IMR-90 (cell line): Measurements from ENCODE around the gene IFIT1. TPM values are rescaled to one million over a fixed set of nuclear protein-coding genes. Genes with fewer than 3 reads are reported as not detected.

Experiments used
- ATAC-seq: fragments of 200-7000 bp; cut with Tn5 transposase; 2 replicates; pipeline ENCODE4 v1.9.1; 2020; ENCODE audit warnings: low read depth, mild to moderate bottlenecking, moderate library complexity
- BruUV-seq: library from RNA; stranded (reverse); fragments of 400-500 nt; replicated peaks from 2 replicates; lab custom pipeline; 2021; lab: Mats Ljungman, UMichigan
- CTCF ChIA-PET: fragments of 300-600 bp; formaldehyde crosslinking; extraction: SDS; loops from one replicate; lab custom pipeline; 2021; ENCODE audit warnings: antibody characterized with exemption; lab: Yijun Ruan, JAX
- POLR2A ChIA-PET: fragments of 300-600 bp; sonication (Branson Sonifier 250); formaldehyde crosslinking; loops from one replicate; lab custom pipeline; 2022; ENCODE audit warnings: antibody characterized with exemption; ENCODE audit not compliant: unreplicated experiment; lab: Charles Lee
- DNase-seq: peaks from one replicate; pipeline ENCODE4 v3.0.0; 2013
- H2AFZ ChIP-seq: replicated peaks from 2 replicates; pipeline ENCODE3; 2013; ENCODE audit warnings: low read length, mild to moderate bottlenecking; ENCODE audit not compliant: poor library complexity
- H2AK5ac ChIP-seq: 2 replicates; pipeline ENCODE4 v1.6.1; 2013; ENCODE audit warnings: low read depth, low read length, inconsistent platforms
- H2AK9ac ChIP-seq: replicated peaks from 2 replicates; pipeline ENCODE3; 2013; ENCODE audit warnings: mild to moderate bottlenecking, low read depth, low read length, moderate library complexity; ENCODE audit not compliant: poor library complexity
- H2BK120ac ChIP-seq: 2 replicates; pipeline ENCODE4 v1.6.1; 2013; ENCODE audit warnings: low read depth, low read length, inconsistent platforms
- H2BK15ac ChIP-seq: 3 replicates; pipeline ENCODE4 v1.6.1; 2013; ENCODE audit warnings: low read depth, low read length, inconsistent platforms
- H2BK20ac ChIP-seq: 2 replicates; pipeline ENCODE4 v1.6.1; 2013; ENCODE audit warnings: low read depth, mild to moderate bottlenecking, inconsistent platforms, low read length, moderate library complexity
- H2BK5ac ChIP-seq: 2 replicates; pipeline ENCODE4 v1.6.1; 2013; ENCODE audit warnings: mild to moderate bottlenecking, low read depth, low read length, inconsistent platforms; ENCODE audit not compliant: poor library complexity, severe bottlenecking
- H3K14ac ChIP-seq: replicated peaks from 2 replicates; pipeline ENCODE4 v1.6.1; 2013; ENCODE audit warnings: low read depth, low read length, inconsistent platforms
- H3K18ac ChIP-seq: 2 replicates; pipeline ENCODE4 v1.6.1; 2013; ENCODE audit warnings: low read depth, low read length, control low read depth
- H3K23ac ChIP-seq: 2 replicates; pipeline ENCODE4 v1.6.1; 2013; ENCODE audit warnings: low read depth, low read length, inconsistent platforms
- H3K27ac ChIP-seq: 2 replicates; pipeline ENCODE4 v1.5.1; 2013; ENCODE audit warnings: mild to moderate bottlenecking, control low read depth, low read length; ENCODE audit not compliant: insufficient read depth
- H3K27me3 ChIP-seq: 2 replicates; pipeline ENCODE4 v1.6.1; 2013; ENCODE audit warnings: low read length; ENCODE audit not compliant: control insufficient read depth, insufficient read depth
- H3K36me3 ChIP-seq: 2 replicates; pipeline ENCODE4 v1.6.1; 2013; ENCODE audit warnings: low read length, mixed read lengths; ENCODE audit not compliant: control insufficient read depth, insufficient read depth
- H3K4ac ChIP-seq: 2 replicates; pipeline ENCODE4 v1.6.1; 2013; ENCODE audit warnings: low read depth, low read length, inconsistent platforms
- H3K4me1 ChIP-seq: 2 replicates; pipeline ENCODE4 v1.6.1; 2013; ENCODE audit warnings: low read length, mixed read lengths; ENCODE audit not compliant: control insufficient read depth, insufficient read depth
- H3K4me2 ChIP-seq: 2 replicates; pipeline ENCODE4 v1.6.1; 2013; ENCODE audit warnings: low read depth, mild to moderate bottlenecking, control low read depth, low read length, moderate library complexity
- H3K4me3 ChIP-seq: 2 replicates; pipeline ENCODE4 v1.5.1; 2013; ENCODE audit warnings: low read depth, mild to moderate bottlenecking, control low read depth, low read length, moderate library complexity; ENCODE audit not compliant: insufficient read depth
- H3K56ac ChIP-seq: 2 replicates; pipeline ENCODE4 v1.6.1; 2013; ENCODE audit warnings: low read length, inconsistent platforms; ENCODE audit not compliant: insufficient read depth; ENCODE audit errors: extremely low read depth
- H3K79me1 ChIP-seq, 2 experiments: 2 replicates each; pipeline ENCODE4 v1.6.1; 2013; ENCODE audit warnings: low read length in 2 of 2, inconsistent platforms in 1 of 2, low read depth in 1 of 2
- H3K9ac ChIP-seq: 2 replicates; pipeline ENCODE4 v1.6.1; 2013; ENCODE audit warnings: low read depth, low read length, control low read depth
- H3K9me1 ChIP-seq: 2 replicates; pipeline ENCODE4 v1.6.1; 2013; ENCODE audit warnings: low read length, inconsistent platforms; ENCODE audit not compliant: insufficient read depth
- H3K9me3 ChIP-seq: 2 replicates; pipeline ENCODE4 v1.6.1; 2013; ENCODE audit warnings: low read length; ENCODE audit not compliant: control insufficient read depth, insufficient read depth
- H4K20me1 ChIP-seq: 2 replicates; pipeline ENCODE4 v1.6.1; 2013; ENCODE audit warnings: low read length, inconsistent platforms; ENCODE audit not compliant: insufficient read depth
- H4K5ac ChIP-seq: 2 replicates; pipeline ENCODE4 v1.6.1; 2013; ENCODE audit warnings: mild to moderate bottlenecking, low read depth, low read length, control low read depth
- H4K8ac ChIP-seq, 2 experiments: 2 replicates each; pipeline ENCODE4 v1.6.1; 2013; ENCODE audit warnings: low read depth in 2 of 2, low read length in 2 of 2, control low read depth in 1 of 2, inconsistent platforms in 1 of 2
- H4K91ac ChIP-seq: 2 replicates; pipeline ENCODE4 v1.6.1; 2013; ENCODE audit warnings: low read depth, low read length, inconsistent platforms; ENCODE audit not compliant: insufficient read depth
- BHLHE40 ChIP-seq: fragments of 150-350 bp; IDR thresholded peaks from 2 replicates; pipeline ENCODE4 v1.6.1; 2016; ENCODE audit warnings: mild to moderate bottlenecking, low read depth, low read length
- CTCF ChIP-seq: conservative IDR thresholded peaks from 2 replicates; pipeline ENCODE4 v1.5.1; 2012; ENCODE audit warnings: mild to moderate bottlenecking, low read depth, low read length, improper control_type of control experiment
- ELK1 ChIP-seq: fragments of 150-350 bp; IDR thresholded peaks from 2 replicates; pipeline ENCODE4 v1.6.1; 2016; ENCODE audit warnings: low read depth, mild to moderate bottlenecking, low read length, moderate library complexity, borderline replicate concordance
- FOS ChIP-seq: fragments of 150-350 bp; IDR thresholded peaks from 2 replicates; pipeline ENCODE4 v1.6.1; 2016; ENCODE audit warnings: low read depth, low read length
- MAFK ChIP-seq: IDR thresholded peaks from 2 replicates; pipeline ENCODE4 v1.6.1; 2012; ENCODE audit warnings: low read depth, low read length, improper control_type of control experiment
- NFE2L2 ChIP-seq: fragments of 150-350 bp; IDR thresholded peaks from 2 replicates; pipeline ENCODE4 v1.6.1; 2016; ENCODE audit warnings: low read depth, mild to moderate bottlenecking, low read length
- POLR2A ChIP-seq: IDR thresholded peaks from 2 replicates; pipeline ENCODE4 v1.6.1; 2012; ENCODE audit warnings: mild to moderate bottlenecking, low read depth, low read length
- RAD21 ChIP-seq: IDR thresholded peaks from 2 replicates; pipeline ENCODE4 v1.6.1; 2012; ENCODE audit warnings: low read length, improper control_type of control experiment
- RCOR1 ChIP-seq: IDR thresholded peaks from 2 replicates; pipeline ENCODE4 v1.6.1; 2012; ENCODE audit warnings: mild to moderate bottlenecking, low read length, improper control_type of control experiment; ENCODE audit not compliant: insufficient replicate concordance
- SMC3 ChIP-seq: fragments of 150-350 bp; IDR thresholded peaks from 2 replicates; pipeline ENCODE4 v1.6.1; 2016; ENCODE audit warnings: low read depth, mild to moderate bottlenecking, antibody characterized with exemption, low read length, moderate library complexity
- USF2 ChIP-seq: fragments of 150-350 bp; IDR thresholded peaks from 2 replicates; pipeline ENCODE4 v1.6.1; 2017; ENCODE audit warnings: mild to moderate bottlenecking, antibody characterized with exemption, low read length, low read depth
- WGBS, 2 experiments: methylation state at CpG; one replicate each; pipeline versions ENCODE4 v1.1.5 to v1.1.7; 2013; ENCODE audit warnings: missing lambda C conversion rate in 2 of 2; ENCODE audit not compliant: insufficient read length in 1 of 2; ENCODE audit errors: extremely low coverage in 2 of 2; 5-methylcytosine and 5-hydroxymethylcytosine counted together
- dilution Hi-C: fragments of 300-500 bp; cut with HindIII; formaldehyde crosslinking; loops from one replicate; pipeline ENCODE4 v1.14.3; 2018; ENCODE audit warnings: low sequenced_read_pairs; ENCODE audit not compliant: unreplicated experiment
- in situ Hi-C: fragments of 300-500 bp; cut with MboI; formaldehyde crosslinking; loops from 3 replicates; pipeline ENCODE4 v1.14.3; 2019; ENCODE audit warnings: low sequenced_read_pairs, inconsistent platforms, mixed read lengths
- intact Hi-C: fragments of 100-400 bp; cut with micrococcal nuclease; formaldehyde crosslinking; loops from 2 replicates; pipeline ENCODE4 v1.10.0; 2022
- polyA plus RNA-seq, 3 experiments: library from polyadenylated mRNA; depleted of rRNA; stranded (reverse); fragments of >200 nt; gene quantifications; 2 replicates each; pipeline ENCODE4 v1.2.3, GENCODE V29; 2012; ENCODE audit warnings: low replicate concordance in 1 of 3
- total RNA-seq: library from RNA; depleted of rRNA; stranded (reverse); fragments of >200 nt; gene quantifications from 2 replicates; pipeline ENCODE4 v1.2.3, GENCODE V29; 2012

IFIT1 gene
- total and polyA plus RNA-seq, 2 of the 4 experiments (the other 2 are of a cell fraction): 6.1 to 6.8 TPM

- Histone ChIP-seq H3K18ac (no peak overlapping the region), H3K27ac (no peak overlapping the region), H2BK20ac (no peak overlapping the region), H2AK5ac (no peak overlapping the region), H3K9me3 (no peaks in the 10 kb centered on the region), H3K23ac (no peak overlapping the region), H3K4me1 (peaks cover 4% of the 10 kb centered on the region), H2AFZ (no peak overlapping the region), H3K36me3 (peaks cover 4% of the 10 kb centered on the region), H3K27me3 (no peaks in the 10 kb centered on the region), H2BK120ac (no peak overlapping the region), H2AK9ac (no peak overlapping the region), H3K4me2 (peak overlapping the region; percentile 75), H4K8ac (no peak overlapping the region), H4K5ac (no peak overlapping the region), H3K79me1 (peaks cover 17 to 34% of the 10 kb centered on the region in 2 experiments), H4K91ac (no peak overlapping the region), H2BK15ac (no peak overlapping the region), H3K4ac (no peak overlapping the region), H2BK5ac (no peak overlapping the region), H4K20me1 (no peaks in the 10 kb centered on the region), H3K9me1 (0 out of 2 replicates have a peak, but pooled peaks cover 6% of the 10 kb centered on the region), H3K9ac (no peak overlapping the region), H3K4me3 (no peak overlapping the region), H3K56ac (no peak overlapping the region), H3K14ac (no peak overlapping the region)
- ChIA-PET CTCF (interaction anchor here (1.0 kb wide), 2 partner anchors 145 to 537 kb away, joined by 3 to 4 read pairs; no protein-coding TSS in a partner anchor), POLR2A (no interaction called here)
- DNase-seq: peak; percentile 31
- TF ChIP-seq USF2: no peak
- peak; percentile 34; the same call in 1 of the 2 replicates for TF ChIP-seq RAD21
- no peak for TF ChIP-seq POLR2A
- TF ChIP-seq CTCF: peak; percentile 44
- no peak for TF ChIP-seq ELK1
- TF ChIP-seq BHLHE40: no peak
- peak; percentile 18; the same call in 1 of the 2 replicates for TF ChIP-seq SMC3
- TF ChIP-seq NFE2L2: no peak
- TF ChIP-seq FOS: no peak
- TF ChIP-seq RCOR1: no peak
- TF ChIP-seq MAFK: no peak
- BruUV-seq: no TSS peak
- no peak for ATAC-seq
- in situ Hi-C loops (no loop called here), dilution Hi-C loops (no loop called here), intact Hi-C loops (no loop called here)
- no CpG with 5 or more reads among the region's 3 CpGs for WGBS, 2 experiments
Measured at GRCh38 chr10:89419548-89419947, 27.1 kb downstream of the IFIT1 start.
